Endothelial cell of umbilical vein (primary cell): Measurements from ENCODE around the gene COL19A1.

Experiments used
- EZH2 ChIP-seq: IDR thresholded peaks from 2 replicates; pipeline ENCODE4 v1.6.1; 2012; ENCODE audit warnings: borderline replicate concordance, low read depth, mild to moderate bottlenecking, moderate library complexity, low read length, inconsistent platforms; ENCODE audit not compliant: severe bottlenecking
- JUN ChIP-seq: IDR thresholded peaks from 2 replicates; pipeline ENCODE4 v1.6.1; 2011; ENCODE audit warnings: borderline replicate concordance, low read depth; ENCODE audit not compliant: insufficient read length, insufficient read depth
- MYC ChIP-seq: IDR thresholded peaks from one replicate; pipeline ENCODE4 v1.6.1; 2011; ENCODE audit warnings: mild to moderate bottlenecking, low read depth, low read length
- POLR2A ChIP-seq: IDR thresholded peaks from 2 replicates; pipeline ENCODE4 v1.6.1; 2012; ENCODE audit warnings: low read depth, mild to moderate bottlenecking, control low read depth, low read length
- POLR2AphosphoS5 ChIP-seq: IDR thresholded peaks from 2 replicates; pipeline ENCODE4 v1.6.1; 2012; ENCODE audit warnings: low read depth, mild to moderate bottlenecking, control low read depth, low read length, moderate library complexity; ENCODE audit not compliant: insufficient read depth
- TF ChIP-seq, protein P1 (sequence below), 2 donors: IDR thresholded peaks; 1 replicate in 1 of 2; 2 replicates in 1 of 2; pipeline ENCODE4 v1.5.1; 2011; ENCODE audit warnings: low read length in 2 of 2, mild to moderate bottlenecking in 2 of 2, moderate library complexity in 2 of 2, control low read depth in 1 of 2, inconsistent platforms in 1 of 2, low read depth in 1 of 2; ENCODE audit not compliant: insufficient read depth in 1 of 2; ENCODE audit errors: extremely low read depth in 1 of 2
- TF ChIP-seq, protein P2 (sequence below): IDR thresholded peaks from 2 replicates; pipeline ENCODE4 v1.6.1; 2011; ENCODE audit not compliant: insufficient read depth, insufficient read length

DNA sequence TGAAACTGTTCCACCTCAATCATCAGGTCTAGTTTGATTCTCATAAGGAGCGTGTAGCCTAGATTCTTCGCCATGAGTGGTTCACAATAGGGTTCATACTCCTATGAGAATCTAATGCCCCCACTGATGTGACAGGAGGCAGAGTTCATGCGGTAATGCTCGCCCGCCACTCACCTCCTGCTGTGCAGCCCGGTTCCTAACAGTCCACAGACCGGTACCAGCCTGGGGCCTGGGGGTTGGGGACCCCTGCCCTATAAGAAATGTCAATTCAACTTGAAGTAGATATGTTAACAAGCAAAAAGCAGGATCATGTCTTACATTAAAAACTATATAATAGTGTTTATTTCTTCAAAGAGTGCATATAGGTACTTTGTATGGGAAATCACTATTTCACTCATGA, 216.5 kb downstream of the COL19A1 start:
- TF ChIP-seq POLR2A: no peak
- TF ChIP-seq, protein P1, sequence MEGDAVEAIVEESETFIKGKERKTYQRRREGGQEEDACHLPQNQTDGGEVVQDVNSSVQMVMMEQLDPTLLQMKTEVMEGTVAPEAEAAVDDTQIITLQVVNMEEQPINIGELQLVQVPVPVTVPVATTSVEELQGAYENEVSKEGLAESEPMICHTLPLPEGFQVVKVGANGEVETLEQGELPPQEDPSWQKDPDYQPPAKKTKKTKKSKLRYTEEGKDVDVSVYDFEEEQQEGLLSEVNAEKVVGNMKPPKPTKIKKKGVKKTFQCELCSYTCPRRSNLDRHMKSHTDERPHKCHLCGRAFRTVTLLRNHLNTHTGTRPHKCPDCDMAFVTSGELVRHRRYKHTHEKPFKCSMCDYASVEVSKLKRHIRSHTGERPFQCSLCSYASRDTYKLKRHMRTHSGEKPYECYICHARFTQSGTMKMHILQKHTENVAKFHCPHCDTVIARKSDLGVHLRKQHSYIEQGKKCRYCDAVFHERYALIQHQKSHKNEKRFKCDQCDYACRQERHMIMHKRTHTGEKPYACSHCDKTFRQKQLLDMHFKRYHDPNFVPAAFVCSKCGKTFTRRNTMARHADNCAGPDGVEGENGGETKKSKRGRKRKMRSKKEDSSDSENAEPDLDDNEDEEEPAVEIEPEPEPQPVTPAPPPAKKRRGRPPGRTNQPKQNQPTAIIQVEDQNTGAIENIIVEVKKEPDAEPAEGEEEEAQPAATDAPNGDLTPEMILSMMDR (IDR thresholded peaks at IDR 0.05; ENCODE audit: extremely low read depth in 1 of 2, insufficient read depth in 1 of 2, low read depth in 1 of 2, low read length in 2 of 2): no peak
- TF ChIP-seq JUN: no peak
- TF ChIP-seq POLR2AphosphoS5: no peak
- TF ChIP-seq MYC: no peak
- TF ChIP-seq, protein P2, sequence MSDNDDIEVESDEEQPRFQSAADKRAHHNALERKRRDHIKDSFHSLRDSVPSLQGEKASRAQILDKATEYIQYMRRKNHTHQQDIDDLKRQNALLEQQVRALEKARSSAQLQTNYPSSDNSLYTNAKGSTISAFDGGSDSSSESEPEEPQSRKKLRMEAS: no peak
- TF ChIP-seq EZH2: no peak
